HepG2 (cell line): ENCODE measurements around the gene LAMC1. TPM values are rescaled to one million over a fixed set of nuclear protein-coding genes. Genes with fewer than 3 reads are reported as not detected.

Experiments
- ATAC-seq: fragments of 200-7000 bp; cut with Tn5 transposase; 3 replicates; pipeline ENCODE4 v1.9.1; 2020; ENCODE audit warnings: mild to moderate bottlenecking, moderate library complexity
- BruUV-seq: library from RNA; stranded (reverse); fragments of 400-500 nt; replicated peaks from 2 replicates; lab custom pipeline; 2021; lab: Mats Ljungman, UMichigan
- CTCF ChIA-PET: fragments of 300-600 bp; formaldehyde crosslinking; extraction: SDS; loops from one replicate; lab custom pipeline; 2021; ENCODE audit warnings: low total read pairs, inconsistent platforms, low intra/inter-chr PET ratio; lab: Yijun Ruan, JAX
- POLR2A ChIA-PET: fragments of 350-600 bp; sonication (Branson Sonifier 250); formaldehyde crosslinking; loops from one replicate; lab custom pipeline; 2020; ENCODE audit warnings: antibody characterized with exemption, inconsistent platforms; lab: Yijun Ruan, JAX
- DNase-seq: peaks from one replicate; pipeline ENCODE4 v3.0.0-alpha.2; 2015; ENCODE audit warnings: low spot score
- FAIRE-seq: peaks from 3 replicates; lab custom pipeline; 2011; peaks lifted over from hg19 to GRCh38; lab: Jason Lieb, UNC
- H2AFZ ChIP-seq: one replicate; pipeline ENCODE4 v1.6.1; 2011; ENCODE audit warnings: low read length, inconsistent platforms
- H3K27ac ChIP-seq: fragments of 300-600 bp; 3 replicates; pipeline ENCODE4 v1.8.0; 2011; ENCODE audit warnings: mixed run types, mild to moderate bottlenecking, mixed read lengths, low read length, inconsistent platforms; ENCODE audit not compliant: insufficient read depth; ENCODE audit errors: extremely low read length
- H3K27me3 ChIP-seq, 2 experiments: fragments of 200-600 bp in 1 of 2; 2 replicates in 1 of 2; 3 replicates in 1 of 2; pipeline versions ENCODE4 v1.6.0 to v1.8.0; 2011; ENCODE audit warnings: low read length in 2 of 2, mild to moderate bottlenecking in 2 of 2, moderate library complexity in 2 of 2, inconsistent platforms in 1 of 2; ENCODE audit not compliant: insufficient read depth in 2 of 2, control insufficient read depth in 1 of 2
- H3K36me3 ChIP-seq, 2 experiments: fragments of 200-600 bp in 1 of 2; replicated peaks in 1 of 2; 2 replicates in 1 of 2; 3 replicates in 1 of 2; pipeline versions ENCODE4 v1.5.1 to v1.8.0; 2011; ENCODE audit warnings: low read length in 2 of 2, inconsistent platforms in 1 of 2; ENCODE audit not compliant: insufficient read depth in 2 of 2, control insufficient read depth in 1 of 2
- H3K4me1 ChIP-seq: 2 replicates; pipeline ENCODE4 v1.5.1; 2012; ENCODE audit warnings: low read length, inconsistent platforms; ENCODE audit not compliant: insufficient read depth
- H3K4me2 ChIP-seq: 2 replicates; pipeline ENCODE4 v1.6.0; 2011; ENCODE audit warnings: low read depth, low read length, inconsistent platforms
- H3K4me3 ChIP-seq, 3 experiments: fragments of 200-600 bp in 1 of 3; sonication (generic), shearing (Covaris generic) in 1 of 3; replicated peaks in 1 of 3; 2 replicates each; pipeline ENCODE4 v1.5.1; 2011 to 2016; ENCODE audit warnings: low read length in 3 of 3, inconsistent platforms in 2 of 3, low read depth in 2 of 3, mild to moderate bottlenecking in 2 of 3, control low read depth in 1 of 3, mixed read lengths in 1 of 3; ENCODE audit not compliant: insufficient read depth in 1 of 3
- H3K79me2 ChIP-seq: one replicate; pipeline ENCODE4 v1.6.1; 2011; ENCODE audit warnings: low read length, inconsistent platforms; ENCODE audit not compliant: insufficient read depth
- H3K9ac ChIP-seq: 2 replicates; pipeline ENCODE4 v1.6.0; 2011; ENCODE audit warnings: mild to moderate bottlenecking, low read depth, low read length, inconsistent platforms; ENCODE audit not compliant: insufficient read depth
- H3K9me3 ChIP-seq: 2 replicates; pipeline ENCODE4 v1.5.1; 2012; ENCODE audit warnings: mild to moderate bottlenecking, low read length
- H4K20me1 ChIP-seq: 2 replicates; pipeline ENCODE4 v1.6.0; 2011; ENCODE audit warnings: inconsistent platforms, mild to moderate bottlenecking, low read length, moderate library complexity; ENCODE audit not compliant: insufficient read depth
- GFI1 ChIP-seq: sonication (generic); formaldehyde crosslinking; IDR thresholded peaks from 2 replicates; pipeline ENCODE4 v1.5.0; 2020; ENCODE audit warnings: missing genetic modification reagents, mild to moderate bottlenecking, borderline replicate concordance
- RBM22 ChIP-seq: fragments of 200-400 bp; formaldehyde crosslinking; optimal IDR thresholded peaks from 2 replicates; pipeline ENCODE3; 2017; ENCODE audit warnings: mild to moderate bottlenecking, low read length, moderate library complexity
- ZBED4 ChIP-seq: sonication (generic); formaldehyde crosslinking; IDR thresholded peaks from 2 replicates; pipeline ENCODE4 v1.4.0; 2020; ENCODE audit warnings: missing genetic modification reagents, borderline replicate concordance
- ZFY ChIP-seq: sonication (generic); formaldehyde crosslinking; IDR thresholded peaks from 2 replicates; pipeline ENCODE4 v1.4.0; 2020; ENCODE audit warnings: missing genetic modification reagents
- ZMYM3 ChIP-seq: sonication (generic); formaldehyde crosslinking; IDR thresholded peaks from 2 replicates; pipeline ENCODE4 v1.5.1; 2020; ENCODE audit warnings: mild to moderate bottlenecking, missing genetic modification reagents
- whole genome bisulfite sequencing: methylation state at CpG from one replicate; pipeline ENCODE4 v1.1.6; 2017; ENCODE audit warnings: low lambda C conversion rate; 5-methylcytosine and 5-hydroxymethylcytosine counted together
- in situ Hi-C: cut with HindIII; loops from 2 replicates; pipeline ENCODE4 v1.10.0; 2017; ENCODE audit warnings: low pct_unique_long_range_greater_than_20kb; ENCODE audit not compliant: extremely low pct_ligation_motif_present
- intact Hi-C: fragments of 100-400 bp; cut with micrococcal nuclease; formaldehyde crosslinking; loops from one replicate; pipeline ENCODE4 v1.10.0; 2022; ENCODE audit not compliant: unreplicated experiment
- polyA plus RNA-seq, 8 experiments: library from polyadenylated mRNA; depleted of rRNA in 3 of 8; stranded (reverse) in 7 of 8; unstranded in 1 of 8; fragments of >200 nt; fragmentation: Illumina TruSeq in 4 of 8; extraction: Trizol in 4 of 8; gene quantifications; 2 replicates each; pipeline versions ENCODE4 v1.2.1 to v1.2.3, GENCODE V29; 2011 to 2016; ENCODE audit warnings: low read depth in 4 of 8, missing spikeins in 1 of 8, mixed read lengths in 1 of 8; ENCODE audit not compliant: insufficient read depth in 1 of 8
- total RNA-seq, 5 experiments: library from RNA; depleted of rRNA; stranded (reverse); fragments of >200 nt; fragmentation: Illumina TruSeq; extraction: Trizol; gene quantifications; 2 replicates each; pipeline ENCODE4 v1.2.3, GENCODE V29; 2016; ENCODE audit warnings: low read depth in 1 of 5

Gene LAMC1
- total and polyA plus RNA-seq, 2 of the 13 experiments (the other 11 are each of a cell fraction or from before 2014, with no cell fraction given) = 58.5 to 137 TPM

DNA sequence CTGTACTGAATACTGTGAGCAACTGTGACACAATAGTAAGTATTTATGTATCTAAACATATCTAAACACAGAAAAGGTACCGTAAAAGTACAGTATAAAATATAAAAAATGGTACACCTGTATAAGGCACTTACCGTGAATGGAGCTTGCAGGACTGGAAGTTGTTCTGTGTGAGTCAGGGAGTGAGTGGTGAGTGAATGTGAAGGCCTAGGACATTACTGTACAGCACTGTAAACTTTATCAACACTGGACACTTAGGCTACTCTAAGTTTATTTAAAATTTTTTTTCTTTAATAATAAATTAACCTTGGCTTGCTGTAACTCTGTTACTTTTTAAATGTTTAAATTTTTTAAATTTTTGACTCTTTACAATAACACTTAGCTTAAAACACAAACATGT is 45.7 kb upstream of the LAMC1 start:
- no peaks in the 10 kb centered on the region for H4K20me1 ChIP-seq
- BruUV-seq = no TSS peak
- H3K79me2 ChIP-seq = no peaks in the 10 kb centered on the region
- 50% methylated on average over 2 of the region's 2 CpGs for WGBS
- intact Hi-C loops (no loop called here), in situ Hi-C loops (no loop called here)
- H3K4me3 ChIP-seq = no peak overlapping the region
- H3K4me2 ChIP-seq = no peak overlapping the region
- no peak overlapping the region for H3K27ac ChIP-seq
- FAIRE-seq (no peak), DNase-seq (no peak), ATAC-seq (no peak)
- H3K27me3 ChIP-seq = no peaks in the 10 kb centered on the region; a peak in 2 of 5 replicates
- H3K9ac ChIP-seq = no peak overlapping the region
- TF ChIP-seq ZMYM3 (no peak), ZFY (CRISPR knock-in tag) (no peak)
- POLR2A ChIA-PET = no interaction called here
- no peaks in the 10 kb centered on the region for H3K9me3 ChIP-seq
- no peaks in the 10 kb centered on the region for H3K36me3 ChIP-seq
- H3K4me1 ChIP-seq = no peaks in the 10 kb centered on the region
- no peak overlapping the region for H2AFZ ChIP-seq
- CTCF ChIA-PET = no interaction called here

GRCh38 chr1:182978151-182978853 is 44.9 kb upstream of the LAMC1 start:
- H3K79me2 ChIP-seq = no peaks in the 10 kb centered on the region
- H3K36me3 ChIP-seq = no peaks in the 10 kb centered on the region
- H3K27ac ChIP-seq = no peak overlapping the region
- no peaks in the 10 kb centered on the region for H3K4me1 ChIP-seq
- ATAC-seq = no peak
- H3K9ac ChIP-seq = no peak overlapping the region
- 38% methylated on average over 6 of the region's 6 CpGs for WGBS
- BruUV-seq = no TSS peak
- in situ Hi-C loops (no loop called here), intact Hi-C loops (no loop called here)
- DNase-seq = no peak
- no peaks in the 10 kb centered on the region for H3K9me3 ChIP-seq
- H2AFZ ChIP-seq = no peak overlapping the region
- no peak overlapping the region for H3K4me3 ChIP-seq
- CTCF ChIA-PET = no interaction called here
- no peaks in the 10 kb centered on the region; a peak in 2 of 5 replicates for H3K27me3 ChIP-seq
- H3K4me2 ChIP-seq = no peak overlapping the region
- no peaks in the 10 kb centered on the region for H4K20me1 ChIP-seq
- no peak for FAIRE-seq
- POLR2A ChIA-PET = no interaction called here
- no peak for TF ChIP-seq RBM22
- no peak for TF ChIP-seq GFI1 (CRISPR knock-in tag)
- no peak for TF ChIP-seq ZBED4 (CRISPR knock-in tag)
